Aorta (tissue), 5 donors: ENCODE results near the gene GDNF. TPM values are rescaled to one million over a fixed set of nuclear protein-coding genes. Genes with fewer than 3 reads are reported as not detected.

ENCODE experiments used
- ATAC-seq: fragments of 200-7000 bp; cut with Tn5 transposase; one replicate; pipeline ENCODE4 v1.9.1; 2022; ENCODE audit warnings: moderate library complexity; ENCODE audit not compliant: low FRiP score
- DNase-seq, 2 donors: peaks; one replicate each; pipeline ENCODE4 v3.0.0-alpha.2; 2020
- H3K27ac ChIP-seq, 2 donors: one replicate each; pipeline ENCODE4 v1.5.1; 2013; ENCODE audit warnings: low read length in 2 of 2, mild to moderate bottlenecking in 2 of 2, moderate library complexity in 2 of 2, control low read depth in 1 of 2, inconsistent platforms in 1 of 2, low read depth in 1 of 2
- H3K27me3 ChIP-seq, 2 donors: one replicate each; pipeline ENCODE4 v1.6.1; 2013; ENCODE audit warnings: control low read depth in 1 of 2, low read length in 1 of 2, mild to moderate bottlenecking in 1 of 2, moderate library complexity in 1 of 2; ENCODE audit not compliant: insufficient read depth in 2 of 2, control insufficient read depth in 1 of 2
- H3K36me3 ChIP-seq, 2 donors: one replicate each; pipeline ENCODE4 v1.6.1; 2013; ENCODE audit warnings: control low read depth in 1 of 2, low read length in 1 of 2, mild to moderate bottlenecking in 1 of 2; ENCODE audit not compliant: insufficient read depth in 2 of 2, control insufficient read depth in 1 of 2
- H3K4me1 ChIP-seq, 2 donors: one replicate each; pipeline ENCODE4 v1.6.1; 2013; ENCODE audit warnings: low read length in 2 of 2, control low read depth in 1 of 2, mild to moderate bottlenecking in 1 of 2, moderate library complexity in 1 of 2; ENCODE audit not compliant: insufficient read depth in 2 of 2, control insufficient read depth in 1 of 2
- H3K4me3 ChIP-seq, 2 donors: one replicate each; pipeline ENCODE4 v1.5.1; 2013; ENCODE audit warnings: low read length in 2 of 2, control low read depth in 1 of 2, mild to moderate bottlenecking in 1 of 2
- H3K9me3 ChIP-seq: one replicate; pipeline ENCODE4 v1.6.1; 2013; ENCODE audit warnings: mild to moderate bottlenecking, low read length; ENCODE audit not compliant: control insufficient read depth
- WGBS, 2 donors: extraction: QIAGEN DNeasy Blood & Tissue Kit; methylation state at CpG; one replicate each; pipeline ENCODE4 v1.1.7; 2013; 5-methylcytosine and 5-hydroxymethylcytosine counted together
- intact Hi-C, 2 donors: fragments of 100-400 bp; cut with DNase I; formaldehyde crosslinking; loops; one replicate each; pipeline versions ENCODE4 v1.14.2 to v1.15.0; 2022
- polyA plus RNA-seq, 2 donors: library from polyadenylated mRNA; stranded (reverse); fragments of 200-250 nt; gene quantifications; one replicate each; pipeline ENCODE4 v1.2.3, GENCODE V29; 2013
- total RNA-seq, 2 donors: library from RNA; stranded (reverse); fragmentation: NEBNext Ultra II Directional; extraction: Animal tissue kit (Norgen Biotek cat#: 25700); gene quantifications; one replicate each; pipeline ENCODE4 v1.2.1, GENCODE V29; 2021
- donor health status: healthy with polysubstance abuse.
- donor health status: Bipolar disorder and iron deficiency.
- donor health status: DM: no; HTN: no; CAD: no.
- donor health status: DM: no; HTN: no; CAD: no.
- donor health status: DM: yes; HTN: yes; CAD: no.

GDNF gene
- total and polyA plus RNA-seq, 4 donors: 0.24 TPM; not detected in 3

DNA sequence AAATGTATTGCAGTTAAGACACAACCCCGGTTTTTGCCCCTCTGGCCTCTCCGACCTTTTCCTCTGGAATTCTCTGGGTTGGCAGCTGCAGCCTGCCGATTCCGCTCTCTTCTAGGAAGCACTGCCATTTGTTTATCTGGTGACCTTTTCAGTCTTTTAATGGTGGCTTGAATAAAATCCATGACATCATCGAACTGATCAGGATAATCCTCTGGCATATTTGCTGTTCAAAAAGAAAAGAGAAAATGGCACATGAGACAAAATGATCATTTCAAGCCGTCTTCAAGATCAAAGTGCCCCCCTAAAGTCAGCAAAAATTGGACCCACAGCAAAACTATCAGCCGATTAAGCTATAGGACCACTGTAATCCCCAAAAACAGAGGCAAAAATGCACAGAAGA is 23.9 kb downstream of the GDNF start:
- no peaks in the 10 kb centered on the region for H3K4me1 ChIP-seq
- no peaks in the 10 kb centered on the region for H3K27me3 ChIP-seq
- H3K9me3 ChIP-seq: no peaks in the 10 kb centered on the region
- WGBS, 2 donors: 70 to 74% methylated on average over 7 of the region's 7 CpGs
- no peak for DNase-seq
- H3K36me3 ChIP-seq: no peaks in the 10 kb centered on the region
- no peak overlapping the region for H3K27ac ChIP-seq
- no peak overlapping the region for H3K4me3 ChIP-seq
- ATAC-seq: no peak
- intact Hi-C loops: no loop called here

DNA sequence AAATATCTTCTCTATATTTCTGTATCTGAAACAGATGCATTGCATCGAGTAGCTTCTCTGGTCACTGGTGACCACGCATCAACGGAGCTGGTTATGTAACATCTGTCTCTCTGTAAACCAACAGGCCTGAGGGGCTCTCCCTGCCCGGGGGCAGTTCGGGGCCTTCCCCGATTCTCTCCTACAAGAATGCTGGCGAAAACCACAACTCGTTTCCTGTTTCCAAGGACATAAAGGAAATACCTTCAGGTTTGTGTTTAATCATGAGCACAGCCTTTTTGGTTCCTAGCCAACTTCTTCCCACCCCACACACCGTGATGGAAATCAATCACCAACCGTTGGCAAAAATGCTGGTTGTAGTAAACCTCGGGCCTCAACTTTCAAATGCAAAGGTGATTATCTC is 25.1 kb downstream of the GDNF start:
- Histone ChIP-seq H3K36me3 (no peaks in the 10 kb centered on the region), H3K27ac (no peak overlapping the region), H3K9me3 (no peaks in the 10 kb centered on the region), H3K4me1 (no peaks in the 10 kb centered on the region), H3K4me3 (no peak overlapping the region), H3K27me3 (no peaks in the 10 kb centered on the region)
- WGBS, 2 donors: 66 to 68% methylated on average over 11 of the region's 11 CpGs
- no peak for ATAC-seq
- intact Hi-C loops: no loop called here
- DNase-seq: no peak

- Histone ChIP-seq H3K27ac (no peak overlapping the region), H3K4me3 (no peak overlapping the region), H3K4me1 (no peaks in the 10 kb centered on the region), H3K27me3 (no peaks in the 10 kb centered on the region), H3K9me3 (no peaks in the 10 kb centered on the region), H3K36me3 (no peaks in the 10 kb centered on the region)
- ATAC-seq (no peak), DNase-seq (no peak)
- WGBS, 2 donors: 97% methylated on average over 2 of the region's 2 CpGs
- intact Hi-C loops: no loop called here
Measured at GRCh38 chr5:37812365-37812764, 27.5 kb downstream of the GDNF start.

GRCh38 chr5:37811866-37812265 is 28.0 kb downstream of the GDNF start:
- intact Hi-C loops: no loop called here
- Histone ChIP-seq H3K9me3 (no peaks in the 10 kb centered on the region), H3K4me1 (no peaks in the 10 kb centered on the region), H3K4me3 (no peak overlapping the region), H3K27me3 (no peaks in the 10 kb centered on the region), H3K36me3 (no peaks in the 10 kb centered on the region), H3K27ac (no peak overlapping the region)
- 78 to 79% methylated on average over 10 of the region's 10 CpGs for WGBS, 2 donors
- DNase-seq (no peak), ATAC-seq (no peak)

GRCh38 chr5:37810311-37810710 is 29.5 kb downstream of the GDNF start:
- no peaks in the 10 kb centered on the region for H3K9me3 ChIP-seq
- DNase-seq (no peak), ATAC-seq (no peak)
- no peaks in the 10 kb centered on the region for H3K27me3 ChIP-seq
- intact Hi-C loops: no loop called here
- no peaks in the 10 kb centered on the region for H3K4me1 ChIP-seq
- no peaks in the 10 kb centered on the region for H3K36me3 ChIP-seq
- no peak overlapping the region for H3K27ac ChIP-seq
- WGBS, 2 donors: 69% methylated on average over 14 of the region's 14 CpGs
- H3K4me3 ChIP-seq: no peak overlapping the region

- intact Hi-C loops: no loop called here
- Histone ChIP-seq H3K4me1 (no peaks in the 10 kb centered on the region), H3K27me3 (no peaks in the 10 kb centered on the region), H3K9me3 (no peaks in the 10 kb centered on the region), H3K27ac (no peak overlapping the region), H3K36me3 (no peaks in the 10 kb centered on the region), H3K4me3 (no peak overlapping the region)
- ATAC-seq (no peak), DNase-seq (no peak)
- WGBS, 2 donors: 69 to 77% methylated on average over 5 of the region's 5 CpGs
Measured at GRCh38 chr5:37808945-37809344, 30.9 kb downstream of the GDNF start.

- Histone ChIP-seq H3K27ac (no peak overlapping the region), H3K9me3 (no peaks in the 10 kb centered on the region), H3K36me3 (no peaks in the 10 kb centered on the region), H3K4me3 (no peak overlapping the region), H3K27me3 (no peaks in the 10 kb centered on the region), H3K4me1 (no peaks in the 10 kb centered on the region)
- intact Hi-C loops: no loop called here
- DNase-seq (no peak), ATAC-seq (no peak)
- 52 to 67% methylated on average over 7 of the region's 7 CpGs for WGBS, 2 donors
Measured at GRCh38 chr5:37807621-37808301, 32.1 kb downstream of the GDNF start.

DNA sequence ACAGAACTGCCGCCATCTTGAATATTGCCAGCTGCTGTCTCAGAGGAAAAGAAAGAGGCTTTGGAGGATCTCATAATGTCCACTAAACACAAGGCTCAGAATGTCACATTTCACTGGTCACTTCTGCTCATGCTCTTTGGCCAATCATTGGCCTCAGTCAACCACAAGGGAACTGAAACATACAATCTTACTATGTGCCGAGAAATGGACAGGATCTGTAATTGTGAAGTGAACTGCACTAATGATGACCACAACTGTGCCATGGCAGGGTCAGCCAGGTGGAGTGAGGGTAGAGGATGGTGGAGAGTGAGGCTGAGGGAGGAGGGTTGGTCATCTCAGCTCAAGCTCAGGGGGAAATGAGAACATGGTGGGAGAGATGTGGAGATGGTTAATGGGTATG is 32.8 kb downstream of the GDNF start:
- no peaks in the 10 kb centered on the region for H3K36me3 ChIP-seq
- no peaks in the 10 kb centered on the region for H3K27me3 ChIP-seq
- WGBS, 2 donors: 97 to 100% methylated on average over 2 of the region's 2 CpGs
- H3K9me3 ChIP-seq: no peaks in the 10 kb centered on the region
- no peak overlapping the region for H3K4me3 ChIP-seq
- DNase-seq: no peak
- H3K27ac ChIP-seq: no peak overlapping the region
- H3K4me1 ChIP-seq: no peaks in the 10 kb centered on the region
- intact Hi-C loops: no loop called here
- ATAC-seq: no peak

DNA sequence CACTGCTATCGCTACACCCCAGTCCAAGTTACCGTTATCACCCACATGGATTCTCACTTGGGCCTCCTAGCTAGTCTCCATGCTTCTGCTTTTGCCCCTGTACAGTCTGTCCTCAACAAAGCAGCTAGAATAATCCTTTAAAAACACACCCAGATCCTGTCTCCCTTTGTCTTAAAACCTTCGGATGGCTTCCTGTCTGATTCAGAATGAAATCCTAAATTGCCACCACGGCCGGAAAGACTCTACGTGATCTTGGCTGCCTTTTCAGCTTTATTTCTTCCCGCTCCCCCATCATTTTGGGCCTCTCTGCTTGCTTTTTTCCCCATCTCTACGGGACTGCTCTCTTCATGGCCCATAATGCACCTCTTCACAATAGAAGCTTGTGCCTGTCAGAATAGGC is 33.4 kb downstream of the GDNF start:
- H3K4me1 ChIP-seq: no peaks in the 10 kb centered on the region
- H3K4me3 ChIP-seq: no peak overlapping the region
- ATAC-seq: no peak
- H3K27me3 ChIP-seq: no peaks in the 10 kb centered on the region
- no peak for DNase-seq
- H3K9me3 ChIP-seq: no peaks in the 10 kb centered on the region
- intact Hi-C loops: no loop called here
- H3K36me3 ChIP-seq: no peaks in the 10 kb centered on the region
- 83 to 90% methylated on average over 8 of the region's 8 CpGs for WGBS, 2 donors
- H3K27ac ChIP-seq: no peak overlapping the region
